Lung microvascular endothelial cell (primary cell): ENCODE results near the gene EGFL8. TPM values are rescaled to one million over a fixed set of nuclear protein-coding genes. Genes with fewer than 3 reads are reported as not detected.
"Not testable (repeated sequence)": the region's sequence is repeated elsewhere in the genome, so short reads cannot be mapped to it uniquely, and the experiment has no call there.

Experiments
- DNase-seq, 2 donors: peaks; one replicate each; pipeline versions ENCODE4 v3.0.0 to v3.0.0-alpha.2; 2010; ENCODE audit warnings: low read depth in 2 of 2
- total RNA-seq: library from RNA; depleted of rRNA; stranded (reverse); fragments of >200 nt; gene quantifications from 2 replicates; pipeline ENCODE4 v1.2.1, GENCODE V29; 2014

The EGFL8 gene
- 0.65 and 1.2 TPM in 2 replicates for total RNA-seq

DNA sequence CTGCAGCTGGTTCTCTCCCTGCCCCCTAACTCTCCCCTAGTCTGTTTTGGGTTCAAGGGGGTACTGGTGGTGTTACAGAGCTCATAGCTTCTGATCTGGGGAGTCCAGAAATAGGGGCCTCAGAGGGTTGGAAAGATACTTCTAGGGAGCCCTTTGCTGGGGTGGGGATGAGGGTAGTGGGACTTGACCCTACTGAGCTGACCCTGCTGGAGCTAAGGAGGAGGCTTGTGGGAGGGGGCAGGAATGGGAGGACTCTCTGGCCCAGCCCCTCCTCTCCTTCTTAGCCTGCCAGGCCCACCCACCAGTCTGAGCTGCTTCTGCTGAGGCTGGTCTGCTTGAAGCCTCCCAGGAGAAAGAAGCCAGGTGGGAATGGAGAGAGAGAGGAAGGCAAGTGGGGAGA, at the start of gene EGFL8:
Gene EGFL8 (plus strand): TSS at position 301 of the 400 bp plus-strand sequence. CDS start 1,571 bp downstream, outside the sequence.
- no peak for DNase-seq

DNA sequence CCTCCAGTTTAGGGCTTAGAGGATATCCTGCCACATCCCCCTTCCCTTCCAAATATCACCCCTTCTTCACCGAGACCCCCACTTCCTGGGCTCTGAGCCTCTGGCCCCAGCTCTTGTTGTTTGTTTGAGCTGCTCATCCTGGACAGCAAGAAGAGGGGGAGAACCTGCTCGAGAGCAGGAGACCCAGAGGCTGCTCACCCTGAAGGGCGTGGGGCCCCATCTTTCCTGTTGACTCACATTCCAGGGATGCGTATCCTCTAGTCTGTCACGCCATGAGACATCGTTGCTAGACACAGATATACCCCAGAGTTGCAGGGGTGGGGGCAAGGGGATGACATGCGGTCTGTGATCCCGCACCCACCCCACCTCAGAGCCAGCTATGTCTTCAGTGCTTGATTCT, 49.6 kb upstream of the EGFL8 start:
- peak; percentile 65 for DNase-seq

DNA sequence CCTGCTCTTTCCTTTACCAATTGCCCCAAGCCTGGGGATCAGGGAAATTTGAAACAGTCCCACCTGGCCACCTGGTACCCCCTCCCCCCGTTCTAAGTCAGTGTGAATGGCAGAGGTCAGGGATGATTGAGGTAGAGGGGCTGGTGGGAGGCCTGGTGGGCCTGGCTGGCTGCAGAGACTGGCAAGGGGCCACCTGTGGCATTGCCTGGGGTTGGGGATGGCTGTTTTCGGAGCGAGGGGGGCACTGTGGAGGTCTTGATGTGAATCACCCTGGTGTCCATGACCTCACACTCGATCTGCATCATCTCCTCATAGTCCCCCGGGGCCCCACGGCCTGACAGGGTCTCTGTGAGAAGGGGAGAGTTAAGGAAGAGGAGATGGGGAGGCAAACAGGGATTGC, 48.8 kb upstream of the EGFL8 start:
- DNase-seq, result no peak

DNA sequence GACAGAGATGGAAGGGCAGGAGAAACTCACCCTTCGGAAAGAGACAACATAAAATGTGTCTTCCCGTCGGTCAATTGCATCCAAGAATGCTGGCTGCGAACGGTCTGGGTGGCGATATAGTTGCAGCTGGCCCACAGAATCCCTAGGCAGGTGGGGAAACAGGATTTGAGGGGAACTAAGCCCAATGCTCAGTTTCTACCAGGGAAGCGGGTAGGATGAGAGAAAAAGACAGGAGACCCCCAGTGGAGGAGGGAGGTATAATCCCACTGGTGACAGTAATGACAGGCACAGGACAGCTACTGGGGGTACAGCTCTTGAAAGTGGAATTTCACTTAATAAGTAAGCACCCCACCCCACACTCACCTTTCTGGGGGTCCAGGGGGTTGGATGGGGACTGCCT, 47.7 kb upstream of the EGFL8 start:
- peak; percentile 30 to 65 for DNase-seq

DNA sequence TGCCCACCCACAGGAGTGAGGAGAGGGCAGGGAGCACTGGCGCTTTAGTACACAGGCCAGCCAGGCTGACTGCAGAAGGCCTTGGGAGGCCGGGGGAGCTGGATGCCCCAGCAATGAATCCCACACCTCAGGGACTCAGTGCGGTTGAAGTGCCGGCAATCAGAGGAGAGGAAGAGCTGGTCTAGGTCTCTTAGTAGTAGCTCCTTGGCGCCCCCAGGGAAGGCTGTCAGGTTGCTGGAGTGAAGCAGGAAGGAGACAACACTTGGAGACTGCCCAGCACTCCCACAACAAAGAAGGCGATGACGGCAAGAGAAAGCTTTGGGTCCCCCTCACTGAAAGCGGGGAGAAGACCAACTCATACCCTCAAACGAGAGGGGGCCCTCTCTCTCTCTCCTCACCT, 46.9 kb upstream of the EGFL8 start:
- no peak for DNase-seq

DNA sequence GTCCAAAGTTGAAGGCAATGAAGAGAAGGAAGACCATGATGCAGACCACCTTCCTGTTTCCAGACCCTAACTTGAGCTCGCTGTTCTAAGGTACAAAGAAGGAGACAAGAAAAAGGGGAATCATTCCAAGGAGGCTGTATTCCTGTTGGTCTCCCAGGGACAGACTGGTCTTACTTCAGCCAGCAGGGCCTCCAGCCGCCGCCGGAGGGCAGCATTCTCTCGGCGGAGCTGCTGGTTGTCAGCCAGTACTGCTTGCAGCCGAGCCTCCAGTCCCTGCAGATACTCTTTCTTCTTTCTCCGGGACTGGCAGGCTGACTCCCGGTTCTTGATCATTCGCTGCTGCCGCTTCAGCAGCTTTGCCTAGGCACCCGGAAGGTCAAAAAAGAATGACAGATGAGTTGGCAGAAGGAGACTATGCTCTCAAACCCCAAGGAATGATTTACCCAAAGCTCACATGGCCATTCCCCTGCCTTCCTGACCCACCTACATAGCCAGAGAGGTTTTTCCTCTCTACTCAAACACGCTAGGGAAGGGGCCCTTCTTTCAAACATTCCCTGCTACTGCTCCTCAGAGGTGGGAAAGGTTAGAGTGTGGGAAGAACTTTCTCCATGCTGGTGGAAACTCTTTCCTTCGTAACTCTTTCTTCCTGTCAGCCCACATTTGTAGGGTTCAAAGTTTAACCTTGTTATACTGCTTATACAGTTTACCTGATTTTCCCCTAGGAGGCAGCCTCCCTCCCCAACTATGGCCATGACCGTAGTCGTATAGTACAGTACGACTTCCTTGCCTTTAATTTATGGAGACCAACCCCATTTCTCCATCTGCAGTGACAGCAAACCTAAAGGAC, 45.4 kb upstream of the EGFL8 start:
- DNase-seq, result peak; percentile 92

DNA sequence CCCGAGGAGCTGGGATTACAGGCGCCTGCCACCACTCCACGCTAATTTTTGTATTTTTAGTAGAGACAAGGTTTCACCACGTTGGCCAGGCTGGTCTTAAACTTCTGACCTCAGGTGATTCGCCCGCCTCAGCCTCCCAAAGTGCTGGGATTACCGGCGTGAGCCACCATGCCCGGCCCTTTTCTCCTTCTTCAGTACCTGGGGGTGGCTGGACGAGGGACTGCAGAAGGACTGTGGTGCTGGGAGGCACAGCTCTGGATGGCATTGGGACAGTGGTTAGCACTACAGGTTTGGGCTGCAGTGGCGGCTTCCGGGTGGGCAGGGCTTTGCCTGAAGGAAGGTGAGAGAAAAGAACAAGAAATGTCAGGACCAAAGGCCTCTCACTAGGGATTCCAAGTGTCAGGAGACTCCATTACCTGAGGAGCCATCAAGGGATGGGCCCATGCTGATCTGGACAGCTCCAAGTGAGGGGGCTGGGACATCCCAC, 43.8 kb upstream of the EGFL8 start:
- DNase-seq, result no peak

DNA sequence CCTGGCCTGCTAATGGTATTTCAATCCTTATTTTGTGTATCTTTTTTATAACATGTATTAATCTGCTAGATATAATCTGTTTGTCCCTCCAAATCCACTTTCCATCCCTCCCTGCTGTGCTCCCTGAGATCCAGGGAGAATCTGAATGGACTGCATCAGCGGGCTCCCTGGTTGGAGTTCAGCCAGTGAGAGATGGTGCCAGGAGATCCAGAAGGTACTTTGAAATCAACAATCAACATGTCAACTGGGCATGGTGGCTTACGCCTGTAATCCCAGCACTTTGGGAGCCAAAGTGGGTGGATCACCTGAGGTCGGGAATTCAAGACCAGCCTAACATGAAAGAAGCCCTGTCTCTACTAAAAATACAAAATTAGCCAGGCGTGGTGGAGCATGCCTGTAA, 40.7 kb upstream of the EGFL8 start:
- DNase-seq, result no peak

DNA sequence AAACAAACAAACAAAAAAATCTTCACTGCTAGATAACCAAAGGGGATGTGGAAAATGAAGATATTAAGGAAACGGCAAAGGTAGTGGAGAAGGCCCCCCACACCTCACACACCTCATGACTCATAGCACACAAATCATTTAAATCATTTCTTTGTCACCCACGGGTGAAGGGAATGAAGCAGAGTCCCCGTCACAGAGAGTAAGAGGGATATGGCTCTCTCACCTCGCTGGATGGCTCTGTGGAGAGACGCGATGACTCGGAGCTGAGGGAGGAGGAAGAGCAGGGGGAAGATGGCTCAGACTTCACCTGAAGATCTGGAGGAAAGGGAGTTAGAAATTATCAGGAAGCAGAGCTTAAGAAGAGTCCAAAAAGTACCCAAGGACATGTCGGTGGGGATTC, 37.5 kb upstream of the EGFL8 start:
- no peak for DNase-seq

DNA sequence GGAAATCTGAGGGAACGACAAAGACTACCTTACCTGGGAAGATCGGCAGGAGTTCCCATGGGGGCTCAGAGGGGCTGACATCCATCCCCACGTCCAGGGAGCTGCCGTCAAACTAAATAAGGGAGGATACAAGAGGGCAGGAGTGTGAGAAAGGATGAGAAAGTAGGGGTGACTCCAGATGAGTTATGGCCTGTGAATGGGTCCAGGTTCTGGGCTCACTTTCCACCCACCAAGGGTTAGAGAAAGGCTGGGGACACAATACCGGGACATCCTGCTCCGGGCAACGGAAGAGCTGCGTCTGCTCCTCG, 37.0 kb upstream of the EGFL8 start:
- no peak for DNase-seq

DNA sequence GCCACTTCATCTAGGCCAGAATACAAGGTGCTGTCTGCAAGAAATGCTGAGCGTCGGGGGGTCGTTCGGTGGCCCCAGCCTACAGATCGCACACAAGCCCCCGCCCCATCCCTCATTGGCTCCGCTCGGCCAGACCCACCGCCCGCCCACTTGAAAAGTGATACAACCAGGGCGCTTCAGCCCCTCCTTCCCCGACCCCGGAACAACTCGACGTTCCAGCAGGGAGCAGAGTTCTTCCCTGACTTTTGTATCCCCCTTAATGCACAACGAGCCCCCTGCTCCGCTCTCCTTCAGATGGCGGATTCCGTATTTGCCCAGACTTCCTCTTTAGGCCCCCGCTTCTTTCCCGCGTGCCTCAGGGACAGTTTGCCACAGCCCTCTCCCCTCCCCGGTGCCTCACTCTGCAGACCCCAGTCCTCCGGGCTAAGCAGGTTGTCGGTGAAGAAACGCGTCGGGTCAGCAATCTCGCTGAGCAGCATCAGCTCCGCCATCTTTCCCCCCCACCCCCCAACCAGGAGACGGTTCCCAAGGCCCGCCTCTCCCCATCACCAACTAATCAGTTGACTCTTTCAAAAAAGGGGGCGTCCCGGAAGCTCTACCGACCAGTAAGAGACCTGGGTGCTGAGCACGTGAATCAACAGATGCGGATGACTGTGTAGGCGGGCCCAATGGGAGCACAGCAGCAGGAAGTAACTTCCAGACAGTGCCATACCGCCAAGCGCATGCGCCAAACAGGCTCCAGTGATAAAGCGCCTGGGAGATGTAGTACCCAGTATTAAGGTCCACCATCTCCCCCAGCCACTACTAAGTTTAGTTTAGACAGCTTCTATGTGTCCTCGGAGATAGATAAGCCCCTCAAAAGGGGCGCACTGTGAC, 36.4 kb upstream of the EGFL8 start, which contains the start of gene ATF6B:
Gene ATF6B (minus strand): TSS at position 530 of the 876 bp plus-strand sequence. CDS start 39 bp downstream, at position 491.
- DNase-seq, result peak; percentile 100

DNA sequence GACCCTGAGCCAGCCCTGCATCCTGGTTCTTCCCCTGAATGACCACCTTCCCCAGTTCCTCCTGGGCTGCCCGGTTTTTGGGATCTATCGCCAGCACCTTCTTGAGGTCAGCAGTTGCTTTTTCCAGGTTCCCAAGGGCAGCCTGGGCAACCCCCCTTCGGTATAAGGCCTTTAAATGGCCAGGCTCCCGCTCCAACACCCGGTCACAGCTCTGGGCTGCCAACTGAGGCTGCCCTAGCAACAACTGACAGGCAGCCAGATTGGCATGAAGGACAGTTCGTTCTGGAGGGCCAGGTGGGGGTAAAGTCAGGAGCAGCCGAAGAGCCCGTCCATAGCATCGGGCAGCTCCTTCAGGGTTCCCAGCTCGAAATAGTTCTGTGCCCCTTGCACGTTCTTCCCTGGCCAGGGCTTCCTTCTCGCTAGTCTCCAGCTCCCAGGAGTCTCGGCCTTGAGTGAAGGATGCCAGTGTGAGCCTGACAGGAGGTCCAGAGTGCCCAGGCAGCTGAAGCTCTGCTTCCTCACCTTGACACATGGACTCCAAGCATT, 35.6 kb upstream of the EGFL8 start:
- DNase-seq, result no peak

DNA sequence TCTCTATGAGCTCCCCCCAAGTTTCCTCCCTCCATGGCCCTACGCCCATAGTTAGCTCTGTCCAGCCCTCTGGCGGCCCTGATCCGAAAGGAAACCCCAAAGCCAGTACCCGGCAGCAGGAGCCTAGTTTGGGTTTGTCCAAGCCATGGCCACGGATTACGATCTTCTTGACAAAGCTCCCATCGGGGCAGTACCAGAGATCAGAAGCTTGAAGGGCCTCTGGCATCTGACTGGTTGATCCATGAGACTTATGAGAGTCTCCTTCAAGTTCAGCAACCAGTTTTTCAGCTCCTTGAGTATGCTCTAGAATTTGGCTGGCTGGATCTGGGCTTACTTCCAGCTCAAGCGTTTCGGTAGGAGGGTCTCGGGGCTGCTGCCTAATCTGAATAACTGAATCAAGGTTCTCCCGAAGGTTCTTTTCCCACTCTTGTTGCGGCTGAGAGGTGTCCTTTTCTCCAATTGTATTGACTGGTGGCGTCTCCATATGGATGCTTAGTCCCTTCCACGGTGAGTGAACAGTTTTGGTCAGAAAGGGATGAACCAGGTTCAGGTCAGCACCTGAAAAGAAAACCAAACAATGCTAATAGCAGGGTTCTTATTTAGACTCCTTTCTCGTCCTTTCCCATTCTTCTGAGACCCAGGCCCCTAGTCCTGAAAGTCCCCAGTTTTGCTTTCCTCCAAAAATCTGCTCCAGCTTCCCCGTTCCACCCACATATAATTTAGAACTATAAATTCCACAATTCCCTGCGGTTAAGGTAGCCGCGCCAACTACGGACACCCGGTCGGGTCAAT, 34.9 kb upstream of the EGFL8 start:
- no peak for DNase-seq

DNA sequence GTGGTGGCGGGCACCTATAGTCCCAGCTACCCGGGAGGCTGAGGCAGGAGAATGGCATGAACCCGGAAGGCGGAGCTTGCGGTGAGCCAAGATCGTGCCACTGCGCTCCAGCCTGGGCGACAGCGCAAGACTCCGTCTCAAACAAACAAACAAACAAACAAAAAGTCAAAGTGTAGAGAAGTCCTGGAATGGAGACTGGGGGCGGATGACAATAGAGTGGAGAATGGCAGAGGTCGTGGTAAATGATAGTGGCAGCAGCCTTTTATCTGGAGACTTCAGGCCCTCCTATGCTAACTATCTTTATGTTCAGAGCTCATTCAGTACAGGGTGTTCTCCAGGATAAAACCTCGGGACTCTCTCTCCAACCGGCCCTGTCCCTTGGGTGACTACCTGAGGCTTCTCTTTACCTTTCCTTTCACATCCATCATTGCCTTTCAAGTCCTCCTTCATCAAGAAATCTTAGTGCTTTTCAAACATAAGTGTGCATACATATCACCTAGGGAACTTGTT, 32.9 kb upstream of the EGFL8 start:
- no peak for DNase-seq

DNA sequence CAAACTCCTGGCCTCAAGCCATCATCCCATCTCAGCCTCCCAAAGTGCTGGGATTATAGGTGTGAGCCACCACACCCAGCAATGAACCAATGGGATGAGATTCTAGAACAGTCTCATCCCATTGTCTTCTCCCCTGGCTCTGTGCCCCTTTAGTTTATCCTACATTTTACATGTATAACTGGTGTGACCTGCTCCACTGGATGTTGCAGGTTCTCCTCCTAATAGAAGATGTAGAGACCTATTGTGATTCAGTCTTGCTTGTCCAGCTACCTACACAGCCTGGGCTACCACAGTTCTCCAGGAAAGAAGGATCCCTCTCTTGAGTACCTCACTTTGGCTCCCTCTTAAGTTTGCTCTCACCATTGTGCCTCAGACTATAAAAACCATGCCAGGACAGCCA, 32.3 kb upstream of the EGFL8 start:
- no peak for DNase-seq

DNA sequence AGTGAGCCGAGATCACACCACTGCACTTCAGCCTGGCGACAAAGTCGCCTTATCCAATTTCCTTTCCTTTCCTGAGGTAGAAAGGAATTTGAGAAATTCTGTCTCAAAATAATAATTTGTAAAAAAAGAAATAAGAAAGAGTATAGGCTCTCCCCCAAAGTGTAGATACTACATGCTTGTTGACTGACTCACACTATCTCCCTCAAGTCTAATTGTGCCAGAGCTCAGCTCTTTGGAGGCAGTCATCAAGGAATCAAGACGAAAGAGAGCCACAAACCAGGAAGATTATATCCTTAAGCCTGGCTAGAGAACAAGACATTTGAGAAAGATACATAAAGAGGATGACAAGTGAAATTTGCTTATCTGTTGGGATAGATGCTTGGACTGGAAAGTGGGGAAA, 30.6 kb upstream of the EGFL8 start:
- DNase-seq, result no peak

DNA sequence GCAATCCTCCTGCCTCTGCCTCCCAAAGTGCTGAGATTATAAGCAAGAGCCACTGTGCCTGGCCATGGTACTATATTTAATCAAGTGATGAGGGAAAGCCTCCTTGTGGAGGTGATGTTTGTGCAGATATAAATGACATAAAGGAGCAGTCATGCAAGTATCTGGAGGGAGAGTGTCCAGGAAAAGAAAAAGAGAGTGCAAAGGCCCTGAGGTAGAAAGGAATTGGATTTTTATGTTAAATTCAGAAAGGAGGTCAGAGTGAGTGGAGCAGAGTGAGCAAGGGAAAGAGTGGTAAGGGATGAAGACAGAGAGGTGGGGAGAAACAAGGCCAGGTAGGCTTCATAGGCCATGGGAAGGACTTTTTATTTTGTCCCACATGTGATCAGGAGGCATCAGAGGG, 26.9 kb upstream of the EGFL8 start:
- no peak for DNase-seq

DNA sequence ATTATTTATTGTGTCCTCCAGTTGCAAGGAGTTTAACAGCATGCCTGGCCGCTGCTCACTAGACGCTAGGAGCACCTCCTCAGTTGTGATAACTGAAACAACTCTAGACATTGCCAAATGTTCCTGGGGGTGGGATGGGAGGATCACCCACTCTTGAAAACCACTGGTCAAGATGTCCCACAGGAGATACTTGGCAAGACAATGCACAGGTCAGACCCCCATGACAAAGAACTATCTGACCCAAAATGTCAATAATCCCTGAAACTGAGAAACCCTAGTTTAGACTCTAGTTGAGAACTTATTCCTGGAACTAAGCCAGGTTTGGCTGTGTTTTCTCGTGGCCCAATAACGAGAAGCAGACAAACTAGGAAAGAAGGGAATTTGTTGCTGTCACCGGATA, 24.8 kb upstream of the EGFL8 start:
- no peak for DNase-seq

DNA sequence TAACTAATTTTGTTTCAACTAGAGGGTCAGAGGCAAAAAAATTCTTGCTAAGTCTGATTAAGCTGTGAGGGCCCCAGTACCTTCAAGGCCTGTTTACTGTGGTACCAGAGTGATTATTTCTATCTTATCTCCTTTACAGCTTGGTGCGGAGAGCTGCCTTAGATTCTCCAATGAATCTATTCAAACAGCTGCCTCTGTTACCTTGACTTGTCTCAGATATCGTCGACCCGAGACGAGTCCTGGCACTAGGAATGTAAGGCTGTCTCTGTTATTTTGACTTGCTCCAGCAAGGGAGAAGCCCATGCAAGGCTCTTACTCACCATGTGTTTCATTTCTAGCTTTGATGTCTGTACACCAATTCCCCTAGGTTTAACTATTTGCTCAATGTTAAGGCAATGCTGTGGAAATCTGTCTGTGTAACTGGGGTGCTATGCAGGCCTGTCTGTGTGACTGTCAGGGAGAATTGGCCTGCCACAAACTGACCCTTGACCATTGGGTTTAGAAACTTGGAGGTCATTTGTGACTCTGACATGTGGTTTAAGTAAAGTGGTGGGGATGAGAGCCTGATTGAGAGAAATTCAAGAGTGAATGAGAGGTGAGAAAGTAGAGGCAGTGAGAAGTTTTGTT, 23.9 kb upstream of the EGFL8 start:
- no peak for DNase-seq

DNA sequence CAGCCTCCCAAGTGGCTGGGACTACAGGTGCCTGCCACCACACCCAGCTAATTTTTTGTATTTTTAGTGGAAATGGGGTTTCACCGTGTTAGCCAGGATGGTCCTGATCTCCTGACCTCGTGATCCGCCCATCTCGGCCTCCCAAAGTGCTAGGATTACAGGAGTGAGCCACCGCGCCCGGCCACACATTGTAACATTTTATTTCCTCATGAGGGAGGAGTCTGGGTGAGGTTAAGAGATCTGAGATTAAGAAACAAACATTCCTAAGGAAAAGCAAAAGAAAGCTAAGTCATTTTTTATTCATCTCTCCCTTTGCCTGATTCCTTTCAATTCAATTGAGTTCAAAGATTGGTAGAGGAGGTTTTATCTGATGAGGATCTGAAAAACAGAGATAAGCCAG, 20.2 kb upstream of the EGFL8 start:
- DNase-seq, result not testable (repeated sequence)

DNA sequence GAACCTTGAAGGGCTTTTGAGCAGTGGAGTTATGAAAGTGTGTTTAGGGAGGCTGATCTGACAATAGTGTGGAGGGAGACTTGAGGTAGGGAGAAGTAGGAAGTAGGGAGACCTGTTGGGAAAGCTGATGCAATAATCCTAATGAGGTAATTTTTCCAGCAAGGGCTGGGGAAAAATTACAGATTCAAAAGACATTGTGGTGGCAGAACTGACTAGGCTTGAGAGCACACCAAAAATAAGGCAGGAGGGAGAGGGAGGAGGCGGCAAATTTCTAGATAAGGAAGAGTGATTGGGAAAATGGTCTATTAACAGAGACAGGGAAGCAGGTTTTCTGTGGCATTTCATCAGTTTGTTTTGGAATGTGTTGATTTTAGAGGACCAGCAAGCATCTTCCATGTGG, 18.1 kb upstream of the EGFL8 start:
- DNase-seq, result no peak
